Mucosa of descending colon (tissue), 3 donors: Measurements from ENCODE around the gene NR1I3. TPM values are rescaled to one million over a fixed set of nuclear protein-coding genes. Genes with fewer than 3 reads are reported as not detected.

Source experiments
- ATAC-seq: fragments of 200-7000 bp; cut with Tn5 transposase; one replicate; pipeline ENCODE4 v1.9.1; 2020; ENCODE audit warnings: mild to moderate bottlenecking, moderate library complexity
- DNase-seq, 3 donors: peaks; one replicate each; pipeline ENCODE4 v3.0.0-alpha.2; 2020
- H3K36me3 ChIP-seq: fragments of 200-600 bp; one replicate; pipeline ENCODE4 v1.8.0; 2021; ENCODE audit warnings: low read depth, mild to moderate bottlenecking
- H3K4me1 ChIP-seq: fragments of 200-600 bp; one replicate; pipeline ENCODE4 v1.8.0; 2021; ENCODE audit warnings: low read depth, mild to moderate bottlenecking
- H3K4me3 ChIP-seq: fragments of 200-600 bp; one replicate; pipeline ENCODE4 v1.8.0; 2021; ENCODE audit warnings: mild to moderate bottlenecking
- H3K9me3 ChIP-seq: fragments of 200-600 bp; one replicate; pipeline ENCODE4 v1.8.0; 2021; ENCODE audit warnings: mild to moderate bottlenecking
- CTCF ChIP-seq: fragments of 200-600 bp; IDR thresholded peaks from one replicate; pipeline ENCODE4 v1.8.0; 2022; ENCODE audit warnings: antibody characterized with exemption, mild to moderate bottlenecking
- intact Hi-C, 2 donors: fragments of 100-400 bp; cut with DNase I in 1 of 2; cut with micrococcal nuclease in 1 of 2; formaldehyde crosslinking; loops; one replicate each; pipeline versions ENCODE4 v1.11.0 to v1.11.1; 2022; cut with DNase I, micrococcal nuclease
- total RNA-seq, 3 donors: library from RNA; stranded (reverse); fragmentation: NEBNext Ultra II Directional in 2 of 3; extraction: Animal tissue kit (Norgen Biotek cat#: 25700) in 2 of 3; gene quantifications; one replicate each; pipeline versions ENCODE4 v1.2.1 to v1.2.4, GENCODE V29; 2021 to 2023
- donor health status: DM: no; HTN: no; CAD: no; lungs with moderate emphysema.
- donor health status: DM: no; HTN: no; CAD: no.
- donor health status: DM: no; HTN: yes; CAD: no.

NR1I3 gene
- total RNA-seq, 3 donors from 2014 or later = not detected

- Histone ChIP-seq H3K4me3 (no peak overlapping the region), H3K36me3 (no peaks in the 10 kb centered on the region), H3K4me1 (no peaks in the 10 kb centered on the region), H3K9me3 (no peaks in the 10 kb centered on the region)
- ATAC-seq = no peak
- no peak for TF ChIP-seq CTCF
- intact Hi-C loops = no loop called here
- no peak for DNase-seq
These were observed 1.8 kb downstream of the NR1I3 start for GRCh38 chr1:161235957-161236775.

- intact Hi-C loops = no loop called here
- Histone ChIP-seq H3K9me3 (no peaks in the 10 kb centered on the region), H3K4me1 (no peaks in the 10 kb centered on the region), H3K4me3 (no peak overlapping the region), H3K36me3 (no peaks in the 10 kb centered on the region)
- TF ChIP-seq CTCF = no peak
- ATAC-seq (no peak), DNase-seq (no peak)
These were observed 4.9 kb downstream of the NR1I3 start for GRCh38 chr1:161233102-161233501.

GRCh38 chr1:161230762-161231161 is 7.2 kb downstream of the NR1I3 start:
- no peaks in the 10 kb centered on the region for H3K36me3 ChIP-seq
- DNase-seq = no peak
- no peak overlapping the region for H3K4me3 ChIP-seq
- no peaks in the 10 kb centered on the region for H3K9me3 ChIP-seq
- H3K4me1 ChIP-seq = peaks cover 18% of the 10 kb centered on the region
- no peak for ATAC-seq
- intact Hi-C loops = no loop called here
- TF ChIP-seq CTCF = no peak

GRCh38 chr1:161229896-161230295 is 8.1 kb downstream of the NR1I3 start:
- H3K9me3 ChIP-seq = no peaks in the 10 kb centered on the region
- H3K4me3 ChIP-seq = no peak overlapping the region
- peaks cover 18% of the 10 kb centered on the region for H3K4me1 ChIP-seq
- no peak for ATAC-seq
- H3K36me3 ChIP-seq = no peaks in the 10 kb centered on the region
- DNase-seq = no peak
- intact Hi-C loops = loop anchor here (5.0 to 10.0 kb wide), 2 partner anchors 62 to 155 kb away; no protein-coding TSS in a partner anchor
- no peak for TF ChIP-seq CTCF

- DNase-seq = no peak
- H3K9me3 ChIP-seq = no peaks in the 10 kb centered on the region
These were observed 10.0 kb downstream of the NR1I3 start for GRCh38 chr1:161228032-161228431.

More at GRCh38 chr1:161228032-161228431, 10.0 kb downstream of the NR1I3 start:
- TF ChIP-seq CTCF = no peak
- H3K4me3 ChIP-seq = no peak overlapping the region
- intact Hi-C loops = loop anchor here (5.0 to 10.0 kb wide), 2 partner anchors 64 to 157 kb away; no protein-coding TSS in a partner anchor
- H3K4me1 ChIP-seq = peaks cover 18% of the 10 kb centered on the region
- no peaks in the 10 kb centered on the region for H3K36me3 ChIP-seq
- ATAC-seq = no peak
